SK-N-SH (cell line): Measurements from ENCODE around the gene HYCC1. TPM values are rescaled to one million over a fixed set of nuclear protein-coding genes. Genes with fewer than 3 reads are reported as not detected.

ENCODE experiments used
- CTCF ChIA-PET: fragments of 300-600, 350-600 bp; formaldehyde crosslinking; extraction: SDS; loops from one replicate; lab custom pipeline; 2021; lab: Yijun Ruan, JAX
- POLR2A ChIA-PET: fragments of 350-600 bp; sonication (Branson Sonifier 250); formaldehyde crosslinking; extraction: SDS; loops from one replicate; lab custom pipeline; 2020; ENCODE audit warnings: antibody characterized with exemption, inconsistent platforms; lab: Yijun Ruan, JAX
- DNase-seq: peaks from one replicate; pipeline ENCODE4 v3.0.0; 2012
- H2AFZ ChIP-seq: fragments of 200-600 bp; sonication (generic); 2 replicates; pipeline ENCODE4 v1.8.1; 2016; ENCODE audit warnings: antibody characterized with exemption, mild to moderate bottlenecking, low read depth
- H3F3A ChIP-seq: fragments of 200-600 bp; sonication (generic); replicated peaks from 2 replicates; pipeline ENCODE3; 2016; ENCODE audit warnings: antibody characterized with exemption, mild to moderate bottlenecking; ENCODE audit not compliant: insufficient read depth
- H3K27ac ChIP-seq, 2 experiments: fragments of 200-500 bp in 1 of 2; fragments of 200-600 bp in 1 of 2; sonication (Bioruptor generic) in 1 of 2; sonication (generic), shearing (Covaris generic) in 1 of 2; 2 replicates each; pipeline versions ENCODE4 v1.5.1 to v1.6.1; 2014 to 2016; ENCODE audit warnings: low read depth in 2 of 2, inconsistent platforms in 1 of 2, low read length in 1 of 2, mild to moderate bottlenecking in 1 of 2, mixed read lengths in 1 of 2
- H3K27me3 ChIP-seq: fragments of 200-600 bp; sonication (generic), shearing (Covaris generic); 2 replicates; pipeline ENCODE4 v1.6.1; 2016; ENCODE audit warnings: mixed run types; ENCODE audit not compliant: insufficient read depth
- H3K36me3 ChIP-seq, 2 experiments: fragments of 200-500 bp in 1 of 2; fragments of 200-600 bp in 1 of 2; sonication (Bioruptor generic) in 1 of 2; sonication (generic) in 1 of 2; replicated peaks in 1 of 2; 2 replicates each; pipeline versions ENCODE3 to v1.5.1; 2014 to 2016; ENCODE audit warnings: low read length in 1 of 2, mild to moderate bottlenecking in 1 of 2; ENCODE audit not compliant: insufficient read depth in 2 of 2, control insufficient read depth in 1 of 2
- H3K4me1 ChIP-seq, 2 experiments: fragments of 200-500 bp in 1 of 2; fragments of 200-600 bp in 1 of 2; sonication (Bioruptor generic) in 1 of 2; sonication (generic), shearing (Covaris generic) in 1 of 2; 2 replicates each; pipeline versions ENCODE4 v1.5.1 to v1.6.1; 2014 to 2016; ENCODE audit warnings: low read depth in 1 of 2, low read length in 1 of 2, mixed run types in 1 of 2; ENCODE audit not compliant: insufficient read depth in 2 of 2, control insufficient read depth in 1 of 2
- H3K4me2 ChIP-seq: fragments of 200-600 bp; sonication (generic), shearing (Covaris generic); 2 replicates; pipeline ENCODE4 v1.6.1; 2017; ENCODE audit warnings: mixed run types
- H3K4me3 ChIP-seq, 2 experiments: fragments of 200-500 bp in 1 of 2; fragments of 200-600 bp in 1 of 2; sonication (Bioruptor generic) in 1 of 2; sonication (generic), shearing (Covaris generic) in 1 of 2; 2 replicates each; pipeline versions ENCODE4 v1.5.1 to v1.8.1; 2014 to 2016; ENCODE audit warnings: low read depth in 2 of 2, inconsistent platforms in 1 of 2, low read length in 1 of 2, mild to moderate bottlenecking in 1 of 2, mixed read lengths in 1 of 2, moderate library complexity in 1 of 2
- H3K79me2 ChIP-seq: fragments of 200-600 bp; sonication (generic); 2 replicates; pipeline ENCODE4 v1.8.1; 2017; ENCODE audit warnings: mild to moderate bottlenecking; ENCODE audit not compliant: insufficient read depth
- H3K9ac ChIP-seq: fragments of 200-600 bp; sonication (generic); 2 replicates; pipeline ENCODE4 v1.6.1; 2017; ENCODE audit warnings: mixed run types
- H3K9me2 ChIP-seq: fragments of 200-600 bp; sonication (generic); 2 replicates; pipeline ENCODE4 v1.6.1; 2017; ENCODE audit warnings: mixed run types
- H3K9me3 ChIP-seq: fragments of 200-600 bp; sonication (generic); 2 replicates; pipeline ENCODE4 v1.6.1; 2017; ENCODE audit warnings: mixed run types, mild to moderate bottlenecking, moderate library complexity
- H4K20me1 ChIP-seq: fragments of 200-600 bp; sonication (generic); 2 replicates; pipeline ENCODE4 v1.6.1; 2017; ENCODE audit warnings: mild to moderate bottlenecking, mixed run types; ENCODE audit not compliant: insufficient read depth
- CHD2 ChIP-seq: fragments of 150-350 bp; IDR thresholded peaks from 2 replicates; pipeline ENCODE4 v1.6.1; 2018; ENCODE audit warnings: low read length; ENCODE audit not compliant: partially characterized antibody
- ELF1 ChIP-seq: IDR thresholded peaks from 2 replicates; pipeline ENCODE4 v1.4.0; 2012
- EZH2phosphoT487 ChIP-seq: fragments of 200-600 bp; sonication (generic); IDR thresholded peaks from 2 replicates; pipeline ENCODE4 v1.6.1; 2017; ENCODE audit warnings: low read depth, mixed run types, mild to moderate bottlenecking, antibody characterized with exemption, moderate library complexity, borderline replicate concordance
- FOXM1 ChIP-seq: IDR thresholded peaks from 2 replicates; pipeline ENCODE4 v1.4.0; 2012; ENCODE audit warnings: low read depth, mild to moderate bottlenecking
- MEF2A ChIP-seq: IDR thresholded peaks from 2 replicates; pipeline ENCODE4 v1.4.0; 2012; ENCODE audit warnings: low read depth, borderline replicate concordance
- NFIC ChIP-seq: IDR thresholded peaks from 2 replicates; pipeline ENCODE4 v1.4.0; 2012; ENCODE audit warnings: borderline replicate concordance
- RAD21 ChIP-seq: IDR thresholded peaks from 2 replicates; pipeline ENCODE4 v1.6.1; 2012; ENCODE audit warnings: mild to moderate bottlenecking, low read length
- REST ChIP-seq: IDR thresholded peaks from 2 replicates; pipeline ENCODE4 v1.6.1; 2012; ENCODE audit warnings: mild to moderate bottlenecking, low read depth, low read length, moderate library complexity
- SIN3A ChIP-seq: IDR thresholded peaks from 2 replicates; pipeline ENCODE4 v1.6.1; 2012; ENCODE audit warnings: low read depth, mild to moderate bottlenecking, low read length, moderate library complexity, borderline replicate concordance
- SMC3 ChIP-seq: IDR thresholded peaks from 2 replicates; pipeline ENCODE4 v1.6.1; 2012; ENCODE audit warnings: low read depth, low read length, improper control_type of control experiment
- TAF1 ChIP-seq: IDR thresholded peaks from 2 replicates; pipeline ENCODE4 v1.6.1; 2012; ENCODE audit warnings: low read depth, mild to moderate bottlenecking, low read length, moderate library complexity, borderline replicate concordance
- USF2 ChIP-seq: fragments of 150-350 bp; IDR thresholded peaks from 2 replicates; pipeline ENCODE4 v1.6.1; 2017; ENCODE audit warnings: antibody characterized with exemption, low read length, low read depth, borderline replicate concordance
- WGBS: methylation state at CpG from one replicate; pipeline ENCODE4 v1.1.6; 2017; ENCODE audit warnings: low lambda C conversion rate; 5-methylcytosine and 5-hydroxymethylcytosine counted together
- polyA plus RNA-seq, 3 experiments: library from polyadenylated mRNA; depleted of rRNA; stranded (reverse); fragments of >200 nt; gene quantifications; 2 replicates each; pipeline ENCODE4 v1.2.3, GENCODE V29; 2012
- TF ChIP-seq, protein P1 (sequence below): IDR thresholded peaks from 2 replicates; pipeline ENCODE4 v1.4.0; 2012; ENCODE audit warnings: low read depth
- TF ChIP-seq, protein P2 (sequence below): IDR thresholded peaks from 2 replicates; pipeline ENCODE4; 2012
- TF ChIP-seq, protein P3 (sequence below): IDR thresholded peaks from 2 replicates; pipeline ENCODE4 v1.4.0; 2012; ENCODE audit warnings: low read depth, borderline replicate concordance

The HYCC1 gene
- polyA plus RNA-seq, 1 of the 3 experiments (the other 2 are of a cell fraction) = 5.3 TPM

DNA sequence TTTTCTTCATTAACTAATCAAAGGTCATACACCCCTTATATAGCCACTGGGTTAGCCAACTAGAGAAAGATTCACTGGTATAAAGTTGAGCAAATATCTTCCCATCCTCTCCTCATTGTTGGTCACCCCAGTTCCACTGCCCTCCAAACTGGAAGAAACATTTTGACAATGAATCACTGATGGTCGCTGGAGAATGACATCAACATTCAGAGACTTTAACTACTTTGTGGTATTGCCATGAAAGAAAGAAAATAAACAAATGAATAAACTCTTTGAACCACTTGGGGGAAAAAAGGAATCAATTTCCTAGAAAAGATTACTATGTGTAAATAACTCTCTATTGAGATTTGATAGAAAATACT lies 23.4 kb downstream of the HYCC1 start:
- Histone ChIP-seq H3K9me2 (no peaks in the 10 kb centered on the region), H3K9ac (no peak overlapping the region), H3F3A (no peaks in the 10 kb centered on the region), H3K79me2 (no peaks in the 10 kb centered on the region), H3K36me3 (no peaks in the 10 kb centered on the region), H3K4me3 (no peak overlapping the region), H3K27me3 (no peaks in the 10 kb centered on the region), H3K4me1 (no peaks in the 10 kb centered on the region; a peak in 1 of 4 replicates), H3K9me3 (no peaks in the 10 kb centered on the region), H3K27ac (no peak overlapping the region; a peak in 1 of 4 replicates), H4K20me1 (no peaks in the 10 kb centered on the region), H3K4me2 (peak overlapping the region; percentile 5; the same call in 1 of the 2 replicates), H2AFZ (peak overlapping the region; percentile 24)
- 0% methylated on average over 1 of the region's 1 CpG for WGBS
- ChIA-PET POLR2A (no interaction called here), CTCF (no interaction called here)
- TF ChIP-seq, protein P1, sequence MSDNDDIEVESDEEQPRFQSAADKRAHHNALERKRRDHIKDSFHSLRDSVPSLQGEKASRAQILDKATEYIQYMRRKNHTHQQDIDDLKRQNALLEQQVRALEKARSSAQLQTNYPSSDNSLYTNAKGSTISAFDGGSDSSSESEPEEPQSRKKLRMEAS = no peak
- TF ChIP-seq FOXM1 = no peak
- no peak for TF ChIP-seq TAF1
- TF ChIP-seq, protein P2, sequence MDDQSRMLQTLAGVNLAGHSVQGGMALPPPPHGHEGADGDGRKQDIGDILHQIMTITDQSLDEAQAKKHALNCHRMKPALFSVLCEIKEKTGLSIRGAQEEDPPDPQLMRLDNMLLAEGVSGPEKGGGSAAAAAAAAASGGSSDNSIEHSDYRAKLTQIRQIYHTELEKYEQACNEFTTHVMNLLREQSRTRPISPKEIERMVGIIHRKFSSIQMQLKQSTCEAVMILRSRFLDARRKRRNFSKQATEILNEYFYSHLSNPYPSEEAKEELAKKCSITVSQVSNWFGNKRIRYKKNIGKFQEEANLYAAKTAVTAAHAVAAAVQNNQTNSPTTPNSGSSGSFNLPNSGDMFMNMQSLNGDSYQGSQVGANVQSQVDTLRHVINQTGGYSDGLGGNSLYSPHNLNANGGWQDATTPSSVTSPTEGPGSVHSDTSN = no peak
- no peak for TF ChIP-seq CHD2
- no peak for TF ChIP-seq RAD21
- no peak for DNase-seq

DNA sequence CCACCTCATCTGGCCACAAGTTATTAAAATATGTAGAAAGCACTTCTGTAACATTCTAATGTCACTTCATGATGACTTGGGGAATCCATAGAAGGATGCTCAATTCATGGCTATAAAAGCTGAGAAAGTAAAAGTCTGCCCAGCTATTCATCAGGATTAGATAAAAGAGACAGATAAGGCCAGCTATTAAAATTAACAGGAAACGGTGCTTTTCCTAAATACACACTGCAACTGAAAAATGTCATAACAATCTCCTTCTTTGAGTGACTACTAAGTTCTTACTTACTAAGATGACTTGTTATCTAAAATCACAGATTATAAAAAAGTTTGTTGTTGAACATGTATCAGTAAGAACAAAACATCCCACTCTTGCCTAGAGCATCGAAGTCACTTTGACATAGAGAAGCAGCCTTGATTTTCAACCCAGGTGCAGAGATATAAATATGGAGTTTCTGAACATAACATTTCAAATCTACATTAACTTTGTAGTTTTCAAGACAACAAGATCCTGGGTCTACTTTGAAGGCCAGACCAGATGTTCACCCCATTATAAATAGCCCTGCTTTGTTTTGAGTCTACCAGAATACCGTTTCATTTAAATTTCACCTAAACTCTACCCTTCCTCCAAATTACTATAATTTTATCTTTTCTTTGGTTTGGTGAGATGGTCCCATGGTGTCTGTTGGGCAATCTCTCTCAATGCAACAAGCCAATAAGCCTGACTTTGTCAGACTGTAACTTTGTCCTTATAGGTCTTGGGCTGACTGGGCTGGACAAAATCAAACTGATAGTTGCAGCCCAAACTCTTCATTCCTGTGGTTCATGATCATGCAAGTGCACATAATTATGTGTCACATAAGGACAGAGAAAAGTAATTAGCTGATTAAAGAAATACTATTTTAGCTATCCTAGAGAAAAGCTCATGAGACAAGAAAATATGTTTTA lies 24.0 kb downstream of the HYCC1 start:
- no peak for DNase-seq
- no peak overlapping the region; a peak in 1 of 4 replicates for H3K27ac ChIP-seq
- no peaks in the 10 kb centered on the region; a peak in 1 of 4 replicates for H3K4me1 ChIP-seq
- ChIA-PET POLR2A (no interaction called here), CTCF (no interaction called here)
- TF ChIP-seq ELF1 = no peak
- TF ChIP-seq RAD21 = no peak
- no peak for TF ChIP-seq MEF2A
- no peak for TF ChIP-seq EZH2phosphoT487
- TF ChIP-seq SMC3 = no peak
- no peak for TF ChIP-seq USF2
- no peak for TF ChIP-seq REST
- no peak for TF ChIP-seq SIN3A
- TF ChIP-seq, protein P3, sequence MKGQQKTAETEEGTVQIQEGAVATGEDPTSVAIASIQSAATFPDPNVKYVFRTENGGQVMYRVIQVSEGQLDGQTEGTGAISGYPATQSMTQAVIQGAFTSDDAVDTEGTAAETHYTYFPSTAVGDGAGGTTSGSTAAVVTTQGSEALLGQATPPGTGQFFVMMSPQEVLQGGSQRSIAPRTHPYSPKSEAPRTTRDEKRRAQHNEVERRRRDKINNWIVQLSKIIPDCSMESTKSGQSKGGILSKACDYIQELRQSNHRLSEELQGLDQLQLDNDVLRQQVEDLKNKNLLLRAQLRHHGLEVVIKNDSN = no peak
- no peak for TF ChIP-seq NFIC
- TF ChIP-seq FOXM1 = no peak
- H3K9me2 ChIP-seq = no peaks in the 10 kb centered on the region
- H3K4me3 ChIP-seq = no peak overlapping the region
- H3K9ac ChIP-seq = no peak overlapping the region
- H3K27me3 ChIP-seq = no peaks in the 10 kb centered on the region
- H3K36me3 ChIP-seq = no peaks in the 10 kb centered on the region
- 0 out of 2 replicates have a peak overlapping the region, but pooled peaks have one; percentile 24 for H2AFZ ChIP-seq
- WGBS = 9% methylated on average over 3 of the region's 3 CpGs
- no peaks in the 10 kb centered on the region for H4K20me1 ChIP-seq
- no peaks in the 10 kb centered on the region for H3K9me3 ChIP-seq
- no peaks in the 10 kb centered on the region for H3F3A ChIP-seq
- H3K4me2 ChIP-seq = peak overlapping the region; percentile 5; the same call in 1 of the 2 replicates
- no peaks in the 10 kb centered on the region for H3K79me2 ChIP-seq
